NCI-H187 (cell line): ENCODE data around the gene WWP2.

Source experiments
- DNase-seq, 2 experiments: peaks; one replicate each; lab custom pipeline; 2025; lab: John Stamatoyannopoulos, UW

The WWP2 gene

GRCh38 chr16:69927056-69927757 is 165.1 kb downstream of the WWP2 start:
- DNase-seq: no peak

- no peak for DNase-seq
Measured at GRCh38 chr16:69928856-69929400, 166.8 kb downstream of the WWP2 start.

- DNase-seq: no peak
Measured at GRCh38 chr16:69929480-69929879, 167.3 kb downstream of the WWP2 start.

GRCh38 chr16:69930117-69930776 is 168.1 kb downstream of the WWP2 start:
- DNase-seq: no peak

GRCh38 chr16:69931631-69932030 is 169.5 kb downstream of the WWP2 start:
- DNase-seq: no peak

- DNase-seq: no peak
Measured at GRCh38 chr16:69932228-69932627, 170.1 kb downstream of the WWP2 start.

GRCh38 chr16:69932691-69933392 is 170.7 kb downstream of the WWP2 start:
- DNase-seq: no peak

GRCh38 chr16:69934044-69934443 is 171.9 kb downstream of the WWP2 start:
- no peak for DNase-seq

GRCh38 chr16:69934751-69935150 is 172.6 kb downstream of the WWP2 start:
- no peak for DNase-seq

- DNase-seq: no peak
Measured at GRCh38 chr16:69935278-69935711, 173.2 kb downstream of the WWP2 start.

GRCh38 chr16:69935740-69936139 is 173.6 kb downstream of the WWP2 start:
- no peak for DNase-seq

- no peak for DNase-seq
Measured at GRCh38 chr16:69936252-69936651, 174.1 kb downstream of the WWP2 start.

GRCh38 chr16:69936751-69937211 is 174.6 kb downstream of the WWP2 start:
- no peak for DNase-seq

- DNase-seq: no peak
Measured at GRCh38 chr16:69937465-69937951, 175.4 kb downstream of the WWP2 start.

GRCh38 chr16:69938981-69939820 is 177.1 kb downstream of the WWP2 start:
- no peak for DNase-seq

GRCh38 chr16:69939821-69940585 is 177.9 kb downstream of the WWP2 start:
- no peak for DNase-seq

GRCh38 chr16:69940676-69941075 is 178.5 kb downstream of the WWP2 start:
- DNase-seq: no peak

- no peak for DNase-seq
Measured at GRCh38 chr16:69941251-69942098, 179.3 kb downstream of the WWP2 start.

- DNase-seq: no peak
Measured at GRCh38 chr16:69942099-69942491, 180.0 kb downstream of the WWP2 start.

- DNase-seq: no peak
Measured at GRCh38 chr16:69942627-69943170, 180.6 kb downstream of the WWP2 start.
